ENCODE data around the gene RFT1. TPM values are rescaled to one million over a fixed set of nuclear protein-coding genes. Genes with fewer than 3 reads are reported as not detected.

The RFT1 gene
- total RNA-seq, 1 donor from 2014 or later: 27.7 TPM

- Mint-ChIP-seq H3K27me3 (ENCODE audit: low read depth) (no peaks in the 10 kb centered on the region), H3K36me3 (no peaks in the 10 kb centered on the region), H3K9me3 (no peaks in the 10 kb centered on the region), H3K4me1 (peaks cover 5% of the 10 kb centered on the region), H3K27ac (no peak overlapping the region), H3K4me3 (no peak overlapping the region)
- TF ChIP-seq CTCF (IDR thresholded peaks at IDR 0.05; ENCODE audit: unreplicated experiment): no peak
- no peak for DNase-seq (ENCODE audit: low spot score in 2 of 2, unreplicated experiment in 2 of 2)
Observed at GRCh38 chr3:53137835-53138446, 7.7 kb upstream of the RFT1 start.

- no peak overlapping the region for H3K27ac Mint-ChIP-seq
- peaks cover 5% of the 10 kb centered on the region for H3K4me1 Mint-ChIP-seq
- no peak for TF ChIP-seq CTCF (IDR thresholded peaks at IDR 0.05; ENCODE audit: unreplicated experiment)
- no peak for DNase-seq (ENCODE audit: low spot score in 2 of 2, unreplicated experiment in 2 of 2)
- no peaks in the 10 kb centered on the region for H3K9me3 Mint-ChIP-seq
- H3K4me3 Mint-ChIP-seq: no peak overlapping the region
- H3K27me3 Mint-ChIP-seq (ENCODE audit: low read depth): no peaks in the 10 kb centered on the region
- no peaks in the 10 kb centered on the region for H3K36me3 Mint-ChIP-seq
Observed at GRCh38 chr3:53137221-53137620, 7.0 kb upstream of the RFT1 start.

- TF ChIP-seq CTCF (IDR thresholded peaks at IDR 0.05; ENCODE audit: unreplicated experiment): peak; percentile 70
- H3K36me3 Mint-ChIP-seq: no peaks in the 10 kb centered on the region
- no peaks in the 10 kb centered on the region for H3K9me3 Mint-ChIP-seq
- DNase-seq (ENCODE audit: low spot score in 2 of 2, unreplicated experiment in 2 of 2): peak in 1 of 2 experiments; percentile 58
- H3K27me3 Mint-ChIP-seq (ENCODE audit: low read depth): no peaks in the 10 kb centered on the region
- no peak overlapping the region for H3K4me3 Mint-ChIP-seq
- no peak overlapping the region for H3K27ac Mint-ChIP-seq
- H3K4me1 Mint-ChIP-seq: peaks cover 16% of the 10 kb centered on the region
Observed at GRCh38 chr3:53134631-53135232, 4.5 kb upstream of the RFT1 start.

GRCh38 chr3:53132347-53132746 lies 2.1 kb upstream of the RFT1 start:
- H3K36me3 Mint-ChIP-seq: no peaks in the 10 kb centered on the region
- no peak overlapping the region for H3K27ac Mint-ChIP-seq
- H3K27me3 Mint-ChIP-seq (ENCODE audit: low read depth): no peaks in the 10 kb centered on the region
- no peak for DNase-seq (ENCODE audit: low spot score in 2 of 2, unreplicated experiment in 2 of 2)
- H3K9me3 Mint-ChIP-seq: no peaks in the 10 kb centered on the region
- H3K4me1 Mint-ChIP-seq: peaks cover 22% of the 10 kb centered on the region
- TF ChIP-seq CTCF (IDR thresholded peaks at IDR 0.05; ENCODE audit: unreplicated experiment): no peak
- H3K4me3 Mint-ChIP-seq: no peak overlapping the region

- peaks cover 20% of the 10 kb centered on the region for H3K4me1 Mint-ChIP-seq
- peak overlapping the region; percentile 99 for H3K27ac Mint-ChIP-seq
- no peaks in the 10 kb centered on the region for H3K36me3 Mint-ChIP-seq
- peak overlapping the region; percentile 89 for H3K4me3 Mint-ChIP-seq
- no peaks in the 10 kb centered on the region for H3K27me3 Mint-ChIP-seq (ENCODE audit: low read depth)
- TF ChIP-seq CTCF (IDR thresholded peaks at IDR 0.05; ENCODE audit: unreplicated experiment): no peak
- no peak for DNase-seq (ENCODE audit: low spot score in 2 of 2, unreplicated experiment in 2 of 2)
- H3K9me3 Mint-ChIP-seq: no peaks in the 10 kb centered on the region
Observed at GRCh38 chr3:53131096-53131495, 861 bp upstream of the RFT1 start.

Data from mesothelial cell of epicardium (in vitro differentiated cells).